ENCODE data around the gene IL23A. TPM values are rescaled to one million over a fixed set of nuclear protein-coding genes. Genes with fewer than 3 reads are reported as not detected.
"Not testable (repeated sequence)": the region's sequence is repeated elsewhere in the genome, so short reads cannot be mapped to it uniquely, and the experiment has no call there.

Gene IL23A
- total RNA-seq, 2 experiments from 2014 or later = 47.6 to 48.5 TPM

DNA sequence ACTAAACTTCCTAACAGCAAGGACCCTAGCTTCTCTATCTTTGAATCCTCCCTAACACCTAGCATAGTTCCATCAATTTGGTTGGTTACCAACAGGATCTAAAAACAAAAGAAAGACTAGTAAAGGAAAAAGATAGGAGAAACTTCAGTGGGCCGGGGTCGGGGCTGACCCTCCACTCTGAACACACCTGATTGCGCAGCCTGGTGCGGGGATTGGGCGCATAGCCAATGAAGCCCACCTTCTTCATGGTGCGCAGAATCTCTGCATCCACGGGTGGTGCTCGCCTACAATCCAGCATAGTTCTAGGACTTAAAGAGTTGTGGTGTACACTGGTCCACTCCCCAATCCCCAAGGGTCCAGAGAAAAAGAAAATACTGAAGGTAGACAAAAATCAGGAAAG, 12.6 kb upstream of the IL23A start:
- CTCF ChIA-PET = interaction anchor here (0.9 kb wide), 1 partner anchor 33 kb away, joined by 3 read pairs; the partner anchor contains the start of gene STAT2
- Mint-ChIP-seq H3K4me1 (ENCODE audit: low read depth) (peaks cover 3% of the 10 kb centered on the region), H3K9me3 (no peaks in the 10 kb centered on the region), H3K27ac (no peak overlapping the region), H3K36me3 (peaks cover 22% of the 10 kb centered on the region), H3K27me3 (no peaks in the 10 kb centered on the region), H3K4me3 (no peak overlapping the region)
- no peak for DNase-seq
- POLR2A ChIA-PET = interaction anchor here (0.8 kb wide), 1 partner anchor 37 kb away, joined by 3 read pairs; no protein-coding TSS in a partner anchor
- intact Hi-C loops (cut with micrococcal nuclease) = no loop called here

- H3K9me3 Mint-ChIP-seq = no peaks in the 10 kb centered on the region
- intact Hi-C loops (cut with micrococcal nuclease) = no loop called here
- no peak overlapping the region for H3K27ac Mint-ChIP-seq
- peaks cover 6% of the 10 kb centered on the region for H3K4me1 Mint-ChIP-seq (ENCODE audit: low read depth)
- peaks cover 22% of the 10 kb centered on the region for H3K36me3 Mint-ChIP-seq
- no peaks in the 10 kb centered on the region for H3K27me3 Mint-ChIP-seq
- no peak for DNase-seq
- CTCF ChIA-PET = no interaction called here
- H3K4me3 Mint-ChIP-seq = no peak overlapping the region
- POLR2A ChIA-PET = no interaction called here
Measured at GRCh38 chr12:56326533-56326932, 12.2 kb upstream of the IL23A start.

DNA sequence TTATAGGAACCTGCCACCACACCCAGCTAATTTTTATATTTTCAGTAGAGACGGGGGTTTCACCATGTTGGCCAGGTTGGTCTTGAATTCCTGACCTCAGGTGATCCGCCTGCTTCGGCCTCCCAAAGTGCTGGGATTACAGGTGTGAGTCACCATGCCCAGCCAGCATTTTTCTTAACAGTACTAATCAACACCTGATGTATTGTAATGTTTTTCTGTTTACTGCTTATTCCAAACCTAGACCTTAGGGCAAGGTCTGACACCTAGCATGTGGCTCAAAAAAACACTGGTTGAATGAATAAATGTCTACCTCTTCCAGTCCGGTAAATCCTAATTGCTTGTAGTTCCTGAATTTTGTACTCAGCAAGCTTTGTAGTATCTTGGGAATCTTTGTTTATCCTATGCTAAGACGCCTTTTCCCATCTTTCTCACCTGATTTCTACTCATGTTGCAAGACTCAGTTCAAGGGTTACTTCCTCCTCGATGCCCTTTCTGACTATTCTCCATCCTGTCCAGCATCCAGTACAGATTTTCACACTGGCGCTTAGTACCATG, 7.7 kb upstream of the IL23A start:
- intact Hi-C loops (cut with micrococcal nuclease) = loop anchor here (5.0 kb wide), 1 partner anchor 356 kb away; the partner anchor contains the start of gene PTGES3

GRCh38 chr12:56332512-56333196, 6.0 kb upstream of the IL23A start:
- H3K9me3 Mint-ChIP-seq = no peaks in the 10 kb centered on the region
- POLR2A ChIA-PET = interaction anchor here (0.6 to 2.5 kb wide), 10 partner anchors 15 to 248 kb away, joined by 3 to 17 read pairs (median 5); partner anchors contain the start of genes CNPY2, CS, RNF41 and STAT2

More for the DNA sequence above, 7.7 kb upstream of the IL23A start:
- POLR2A ChIA-PET = no interaction called here
- no peak for DNase-seq
- H3K27me3 Mint-ChIP-seq = no peaks in the 10 kb centered on the region
- H3K4me1 Mint-ChIP-seq (ENCODE audit: low read depth) = peaks cover 21% of the 10 kb centered on the region
- H3K27ac Mint-ChIP-seq = no peak overlapping the region
- H3K9me3 Mint-ChIP-seq = no peaks in the 10 kb centered on the region
- H3K36me3 Mint-ChIP-seq = peaks cover 5% of the 10 kb centered on the region
- CTCF ChIA-PET = no interaction called here
- no peak overlapping the region for H3K4me3 Mint-ChIP-seq

GRCh38 chr12:56333197-56333678, 5.4 kb upstream of the IL23A start:
- Mint-ChIP-seq H3K4me1 (ENCODE audit: low read depth) (peaks cover 37% of the 10 kb centered on the region), H3K36me3 (no peaks in the 10 kb centered on the region), H3K4me3 (peak overlapping the region; percentile 94), H3K27ac (peak overlapping the region; percentile 99), H3K9me3 (no peaks in the 10 kb centered on the region), H3K27me3 (no peaks in the 10 kb centered on the region)
- ChIA-PET CTCF (interaction anchor here (0.6 to 3.2 kb wide), 9 partner anchors 12 to 131 kb away, joined by 3 to 13 read pairs (median 3); partner anchors contain the start of genes ANKRD52, CNPY2, RNF41 and STAT2), POLR2A (interaction anchor here (1.0 to 2.5 kb wide), 7 partner anchors 16 to 116 kb away, joined by 3 to 17 read pairs (median 5); partner anchors contain the start of genes CNPY2, CS, RNF41 and STAT2)
- DNase-seq = no peak
- intact Hi-C loops (cut with micrococcal nuclease) = loop anchor here (1.0 to 5.0 kb wide), 5 partner anchors 27 to 354 kb away; partner anchors contain the start of genes CS, PTGES3, SPRYD4 and STAT2

More at GRCh38 chr12:56332512-56333196, 6.0 kb upstream of the IL23A start:
- Mint-ChIP-seq H3K27me3 (no peaks in the 10 kb centered on the region), H3K27ac (peak overlapping the region; percentile 99), H3K36me3 (no peaks in the 10 kb centered on the region), H3K4me1 (ENCODE audit: low read depth) (peaks cover 31% of the 10 kb centered on the region), H3K4me3 (peak overlapping the region; percentile 94)
- intact Hi-C loops (cut with micrococcal nuclease) = loop anchor here (1.0 to 5.0 kb wide), 5 partner anchors 28 to 355 kb away; partner anchors contain the start of genes CS, PTGES3, SPRYD4 and STAT2
- no peak for DNase-seq
- CTCF ChIA-PET = interaction anchor here (0.8 to 3.2 kb wide), 7 partner anchors 11 to 132 kb away, joined by 3 to 13 read pairs (median 4); partner anchors contain the start of genes ANKRD52, CNPY2 and STAT2

- intact Hi-C loops (cut with micrococcal nuclease) = loop anchor here (1.0 to 5.0 kb wide), 7 partner anchors 18 to 353 kb away; partner anchors contain the start of genes CS, PTGES3, SPRYD4 and STAT2
- ChIA-PET CTCF (interaction anchor here (0.6 to 3.2 kb wide), 10 partner anchors 12 to 144 kb away, joined by 3 to 13 read pairs (median 3); partner anchors contain the start of genes ANKRD52, CNPY2, RNF41 and SMARCC2), POLR2A (interaction anchor here (1.0 to 2.5 kb wide), 6 partner anchors 16 to 112 kb away, joined by 3 to 17 read pairs (median 7); partner anchors contain the start of genes CNPY2, CS, RNF41 and STAT2)
- peak within 1 kb of the TSS; percentile 99 for H3K27ac Mint-ChIP-seq
- DNase-seq = peak; percentile 97
- H3K4me3 Mint-ChIP-seq = peak within 1 kb of the TSS; percentile 94
- H3K9me3 Mint-ChIP-seq = no peaks in the 10 kb centered on the region
- H3K27me3 Mint-ChIP-seq = no peaks in the 10 kb centered on the region
- H3K36me3 Mint-ChIP-seq = peaks cover 2% of the 10 kb centered on the region
- peaks cover 43% of the 10 kb centered on the region for H3K4me1 Mint-ChIP-seq (ENCODE audit: low read depth)
Measured at GRCh38 chr12:56333679-56334489, 4.8 kb upstream of the IL23A start, which contains the start of gene PAN2. Gene PAN2, minus strand, starts transcription at chr12:56334000. Its CDS starts 906 bp downstream, at chr12:56333094.

- intact Hi-C loops (cut with micrococcal nuclease) = loop anchor here (1.0 to 5.0 kb wide), 3 partner anchors 18 to 353 kb away; partner anchors contain the start of gene PTGES3
- peak overlapping the region; percentile 99 for H3K27ac Mint-ChIP-seq
- POLR2A ChIA-PET = interaction anchor here (2.1 kb wide), 1 partner anchor 25 kb away, joined by 17 read pairs; the partner anchor contains the start of gene STAT2
- no peaks in the 10 kb centered on the region for H3K9me3 Mint-ChIP-seq
- H3K4me1 Mint-ChIP-seq (ENCODE audit: low read depth) = peaks cover 49% of the 10 kb centered on the region
- no peak for DNase-seq
- no peaks in the 10 kb centered on the region for H3K27me3 Mint-ChIP-seq
- CTCF ChIA-PET = interaction anchor here (0.8 to 3.2 kb wide), 2 partner anchors 26 to 129 kb away, joined by 3 to 13 read pairs; partner anchors contain the start of gene STAT2
- H3K36me3 Mint-ChIP-seq = peaks cover 4% of the 10 kb centered on the region
- H3K4me3 Mint-ChIP-seq = peak overlapping the region; percentile 94
Measured at GRCh38 chr12:56334490-56334793, 4.2 kb upstream of the IL23A start.

GRCh38 chr12:56335527-56335926, 3.2 kb upstream of the IL23A start:
- H3K27me3 Mint-ChIP-seq; H3K4me3 Mint-ChIP-seq; H3K9me3 Mint-ChIP-seq; intact Hi-C loops (cut with micrococcal nuclease); DNase-seq; H3K27ac Mint-ChIP-seq: not testable (repeated sequence)
- POLR2A ChIA-PET = interaction anchor here (1.6 kb wide), 1 partner anchor 114 kb away, joined by 6 read pairs; the partner anchor contains the start of gene RNF41
- H3K36me3 Mint-ChIP-seq = peaks cover 12% of the 10 kb centered on the region
- CTCF ChIA-PET = interaction anchor here (1.0 kb wide), 1 partner anchor 146 kb away, joined by 3 read pairs; the partner anchor contains the start of gene SMARCC2
- H3K4me1 Mint-ChIP-seq (ENCODE audit: low read depth) = peaks cover 58% of the 10 kb centered on the region

DNA sequence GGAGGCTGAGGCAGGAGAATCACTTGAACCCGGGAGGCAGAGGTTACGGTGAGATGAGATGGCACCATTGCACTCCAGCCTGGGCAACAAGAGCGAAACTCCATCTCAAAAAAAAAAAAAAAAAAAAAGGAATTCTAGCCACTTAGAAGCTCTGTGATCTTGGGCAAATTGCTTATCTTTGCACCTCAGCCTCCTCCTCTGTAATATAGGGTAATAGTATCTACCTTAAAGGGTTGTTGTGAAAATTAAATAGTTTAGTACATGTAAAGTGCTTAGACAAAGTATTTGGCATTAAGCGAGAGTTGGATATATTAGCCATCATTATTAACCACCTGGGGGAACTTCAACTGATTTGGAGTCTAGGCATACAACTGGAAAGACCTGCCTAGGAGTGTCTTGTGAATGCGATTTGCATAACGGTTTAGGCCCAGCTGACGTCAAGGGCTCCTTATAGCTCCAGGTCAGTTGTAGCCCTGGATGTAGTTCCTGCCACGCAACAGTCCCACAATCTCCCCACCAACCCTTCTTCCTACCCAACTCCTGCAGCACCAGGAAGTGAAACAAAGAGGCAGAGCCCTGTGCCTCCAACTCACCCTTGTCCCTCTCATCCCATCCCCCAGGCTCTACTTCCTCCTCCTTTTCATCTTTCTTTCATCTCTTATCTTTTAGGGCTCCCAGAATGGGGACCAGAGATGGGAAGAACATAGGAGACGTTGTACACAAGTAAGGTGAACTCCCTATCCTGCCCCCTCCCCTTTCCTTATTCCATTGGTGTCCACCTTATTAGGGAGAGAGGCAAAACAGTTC, 2.1 kb upstream of the IL23A start:
- ChIA-PET CTCF (no interaction called here), POLR2A (interaction anchor here (1.6 to 3.5 kb wide), 2 partner anchors 23 to 115 kb away, joined by 6 to 58 read pairs; partner anchors contain the start of genes RNF41 and STAT2)
- Mint-ChIP-seq H3K27me3 (no peaks in the 10 kb centered on the region), H3K4me3 (no peak overlapping the region), H3K9me3 (no peaks in the 10 kb centered on the region), H3K27ac (peak overlapping the region; percentile 69), H3K36me3 (peaks cover 15% of the 10 kb centered on the region), H3K4me1 (ENCODE audit: low read depth) (peaks cover 58% of the 10 kb centered on the region)
- no peak for DNase-seq
- intact Hi-C loops (cut with micrococcal nuclease) = no loop called here

DNA sequence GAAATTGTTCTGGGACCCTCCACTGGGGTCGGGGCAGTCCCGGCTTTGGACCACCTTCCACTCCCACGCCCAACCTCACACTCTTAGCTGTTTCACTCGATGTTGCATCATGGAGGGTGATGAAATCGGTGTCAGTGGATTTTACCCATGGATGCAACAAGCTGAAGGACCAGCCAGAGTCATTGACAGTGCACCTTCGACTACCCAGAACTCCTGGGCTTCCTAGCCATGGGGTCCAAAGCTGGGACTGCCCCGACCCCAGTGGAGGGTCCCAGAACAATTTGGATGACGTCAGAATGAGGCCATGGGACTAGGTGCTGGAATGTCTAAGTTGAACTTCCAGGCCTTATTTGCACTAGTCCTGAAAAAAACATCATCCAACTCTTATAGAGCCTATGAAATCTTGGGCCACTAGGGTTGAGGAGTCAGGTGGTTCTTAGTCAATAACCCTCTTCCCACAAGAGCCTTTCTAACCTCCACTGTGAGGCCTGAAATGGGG, 882 bp upstream of the IL23A start:
- peaks cover 53% of the 10 kb centered on the region for H3K4me1 Mint-ChIP-seq (ENCODE audit: low read depth)
- ChIA-PET CTCF (interaction anchor here (1.0 to 2.3 kb wide), 4 partner anchors 20 to 213 kb away, joined by 4 to 9 read pairs (median 6); partner anchors contain the start of genes ANKRD52 and STAT2), POLR2A (interaction anchor here (1.0 to 3.5 kb wide), 9 partner anchors 11 to 222 kb away, joined by 3 to 58 read pairs (median 3); partner anchors contain the start of genes CNPY2, SMARCC2, STAT2 and TIMELESS)
- no peaks in the 10 kb centered on the region for H3K27me3 Mint-ChIP-seq
- peaks cover 15% of the 10 kb centered on the region for H3K36me3 Mint-ChIP-seq
- intact Hi-C loops (cut with micrococcal nuclease) = loop anchor here (1.0 to 2.0 kb wide), 6 partner anchors 22 to 219 kb away; partner anchors contain the start of genes CS, MYL6, STAT2 and TIMELESS
- no peaks in the 10 kb centered on the region for H3K9me3 Mint-ChIP-seq
- peak overlapping the region; percentile 98 for H3K27ac Mint-ChIP-seq
- DNase-seq = no peak
- H3K4me3 Mint-ChIP-seq = peak overlapping the region; percentile 62

Data from activated CD4-positive, alpha-beta memory T cell treated with anti-CD3 and anti-CD28 coated beads for 36 hours (primary cell).